Naive thymus-derived CD8-positive, alpha-beta T cell (primary cell): Measurements from ENCODE around the gene FMNL1. TPM values are rescaled to one million over a fixed set of nuclear protein-coding genes. Genes with fewer than 3 reads are reported as not detected.

Source experiments
- ATAC-seq, 2 donors: fragments of 150-1000 bp; cut with Tn5 transposase in 1 of 2; sonication (Bioruptor Pico), chemical (Tn5 transposase) in 1 of 2; 1 replicate in 1 of 2; 2 replicates in 1 of 2; pipeline ENCODE4 v1.10.0; 2021; ENCODE audit warnings: mild to moderate bottlenecking in 2 of 2, moderate library complexity in 2 of 2
- POLR2A ChIA-PET: fragments of 350-600 bp; sonication (Branson Sonifier 250); formaldehyde crosslinking; loops from one replicate; lab custom pipeline; 2021; ENCODE audit warnings: antibody characterized with exemption; lab: Charles Lee
- DNase-seq, 10 donors: peaks; one replicate each; pipeline versions ENCODE4 v3.0.0 to v3.0.0-alpha.2; 2020 to 2022
- H3K27ac Mint-ChIP-seq, 10 donors: one replicate each; pipeline ENCODE4 v1.8.0; 2020 to 2022; ENCODE audit warnings: mild to moderate bottlenecking in 10 of 10, mixed read lengths in 10 of 10, moderate library complexity in 4 of 10, inconsistent platforms in 1 of 10
- H3K27me3 Mint-ChIP-seq, 5 donors: one replicate each; pipeline ENCODE4 v1.8.0; 2021 to 2022; ENCODE audit warnings: mixed read lengths in 5 of 5
- H3K36me3 Mint-ChIP-seq, 3 donors: one replicate each; pipeline ENCODE4 v1.8.0; 2020 to 2022; ENCODE audit warnings: mixed read lengths in 3 of 3, mild to moderate bottlenecking in 2 of 3, inconsistent platforms in 1 of 3
- H3K4me1 Mint-ChIP-seq, 4 donors: one replicate each; pipeline ENCODE4 v1.8.0; 2021 to 2022; ENCODE audit warnings: mixed read lengths in 4 of 4
- H3K4me3 Mint-ChIP-seq, 10 donors: one replicate each; pipeline ENCODE4 v1.8.0; 2020 to 2022; ENCODE audit warnings: mild to moderate bottlenecking in 10 of 10, mixed read lengths in 10 of 10, moderate library complexity in 6 of 10, inconsistent platforms in 1 of 10
- H3K9me3 Mint-ChIP-seq, 9 donors: one replicate each; pipeline ENCODE4 v1.8.0; 2020 to 2022; ENCODE audit warnings: mixed read lengths in 9 of 9, mild to moderate bottlenecking in 3 of 9, inconsistent platforms in 1 of 9, moderate library complexity in 1 of 9
- polyA plus RNA-seq, 3 donors: library from polyadenylated mRNA; unstranded; fragments of 300-500 nt; fragmentation: Illumina TruSeq; gene quantifications; one replicate each; pipeline ENCODE4 v1.2.3, GENCODE V29; 2021
- total RNA-seq, 8 experiments: library from RNA in 2 of 8; stranded (reverse) in 2 of 8; gene quantifications; one replicate each; pipeline ENCODE4 v1.2.3 and lab custom pipeline; 2021 to 2026

Gene FMNL1
- total and polyA plus RNA-seq, 5 experiments from 2014 or later: 18.0 to 394 (median 35.5) TPM

GRCh38 chr17:45230410-45230786, 8.7 kb downstream of the FMNL1 start:
- Mint-ChIP-seq H3K4me1 (peaks cover 60 to 97% (median 92%) of the 10 kb centered on the region in 4 donors), H3K4me3 (peak overlapping the region; percentile 59 to 100 (median 98)), H3K9me3 (no peaks in the 10 kb centered on the region), H3K27ac (peak overlapping the region; percentile 98 to 100 (median 100)), H3K27me3 (no peaks in the 10 kb centered on the region), H3K36me3 (peaks cover 0 to 25% (median 3%) of the 10 kb centered on the region in 3 donors)
- no peak for DNase-seq
- no peak for ATAC-seq
- POLR2A ChIA-PET: interaction anchor here (0.9 to 47.5 kb wide), 7 partner anchors 1 to 87 kb away, joined by 3 to 1514 read pairs (median 22); partner anchors contain the start of genes FMNL1, HEXIM1, HEXIM2 and MAP3K14

DNA sequence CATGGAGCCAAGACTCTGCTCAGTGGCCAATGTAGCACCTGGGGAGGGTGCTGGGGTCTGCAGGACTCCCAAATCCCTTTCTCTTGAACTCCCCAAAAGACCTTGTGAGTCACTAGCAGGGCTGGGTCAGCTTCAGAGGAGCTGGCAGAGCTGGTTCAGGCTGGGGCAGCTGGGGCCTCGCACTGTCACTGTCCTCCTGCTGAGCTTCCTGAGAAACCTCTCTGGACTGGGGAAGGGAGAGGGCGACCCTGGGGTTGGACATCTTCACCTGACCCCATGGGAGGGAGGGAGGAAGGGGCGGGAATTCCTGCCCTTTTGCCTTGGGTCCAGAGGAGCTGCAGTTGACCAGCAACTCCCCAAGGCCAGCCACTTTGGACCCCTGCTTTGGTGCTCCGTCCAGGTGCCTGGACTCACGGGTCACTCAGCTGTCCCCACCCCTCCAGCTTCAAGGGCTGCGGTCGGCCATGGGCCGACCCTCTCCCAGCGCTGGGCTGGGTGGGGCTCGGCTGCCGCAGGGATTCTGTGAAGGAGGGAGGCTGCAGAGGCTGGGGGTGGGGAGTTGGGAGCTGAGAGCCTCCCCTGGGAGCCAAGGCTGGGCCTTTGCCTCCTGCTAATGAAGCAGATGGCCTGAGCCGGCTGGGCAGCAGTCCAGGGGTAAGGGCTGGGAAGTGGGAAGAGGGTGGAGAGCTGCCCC, 9.2 kb downstream of the FMNL1 start:
- H3K27ac Mint-ChIP-seq: peak overlapping the region; percentile 98 to 100 (median 100)
- peaks cover 57 to 97% (median 94%) of the 10 kb centered on the region in 4 donors for H3K4me1 Mint-ChIP-seq
- ATAC-seq (no peak), DNase-seq (no peak)
- H3K27me3 Mint-ChIP-seq: no peaks in the 10 kb centered on the region
- H3K36me3 Mint-ChIP-seq: peaks cover 0 to 29% (median 6%) of the 10 kb centered on the region in 3 donors
- peak overlapping the region in 7 of 10 donors; percentile 62 to 100 (median 98) for H3K4me3 Mint-ChIP-seq
- H3K9me3 Mint-ChIP-seq: no peaks in the 10 kb centered on the region
- POLR2A ChIA-PET: interaction anchor here (0.8 to 47.5 kb wide), 8 partner anchors 0 to 86 kb away, joined by 3 to 1514 read pairs (median 10); partner anchors contain the start of genes FMNL1, HEXIM1, HEXIM2 and MAP3K14

DNA sequence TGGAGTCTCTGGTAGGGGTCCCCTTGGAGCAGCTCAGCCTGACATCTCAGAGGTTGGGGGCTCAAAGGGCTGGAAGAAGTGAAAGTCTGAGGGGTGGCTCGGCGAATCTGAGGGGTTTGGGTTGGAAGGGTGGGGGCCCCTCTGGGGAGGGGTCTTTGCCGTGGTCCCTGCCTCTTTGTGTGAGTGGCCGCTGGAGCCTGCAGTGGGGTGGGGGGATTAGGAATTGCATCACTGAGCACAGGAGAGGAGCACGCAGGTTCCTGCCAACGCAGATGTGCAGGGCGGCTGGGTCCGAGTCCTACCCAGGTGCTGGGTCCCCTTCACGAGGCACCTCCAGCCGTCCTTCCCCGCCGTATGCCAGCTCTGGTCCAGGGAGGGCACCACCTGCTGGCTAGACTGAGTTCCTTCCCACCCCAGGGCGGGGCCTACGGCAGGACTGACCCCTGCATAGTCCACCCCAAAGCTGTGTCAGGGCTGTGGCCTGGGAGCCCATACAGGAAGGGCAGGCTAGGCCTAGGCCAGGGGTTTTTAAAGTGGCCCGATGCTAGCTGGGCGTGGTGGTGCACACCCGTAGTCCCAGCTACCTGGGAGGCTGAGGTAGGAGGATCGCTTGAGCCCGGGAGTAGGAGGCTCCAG, 9.9 kb downstream of the FMNL1 start:
- no peak for ATAC-seq
- DNase-seq: peak in 2 of 10 donors; percentile 26 to 76
- Mint-ChIP-seq H3K27ac (peak overlapping the region; percentile 42 to 100 (median 100)), H3K27me3 (no peaks in the 10 kb centered on the region), H3K9me3 (no peaks in the 10 kb centered on the region), H3K4me1 (peaks cover 51 to 92% (median 91%) of the 10 kb centered on the region in 4 donors), H3K4me3 (peak overlapping the region in 7 of 10 donors; percentile 15 to 96 (median 23)), H3K36me3 (peaks cover 0 to 32% (median 6%) of the 10 kb centered on the region in 3 donors)
- POLR2A ChIA-PET: interaction anchor here (0.6 to 47.5 kb wide), 8 partner anchors 0 to 161 kb away, joined by 3 to 1514 read pairs (median 10); partner anchors contain the start of genes FMNL1, HEXIM1, HEXIM2 and MAP3K14

GRCh38 chr17:45232514-45233422, 11.1 kb downstream of the FMNL1 start:
- H3K4me3 Mint-ChIP-seq: peak overlapping the region in 8 of 10 donors; percentile 24 to 96 (median 35)
- POLR2A ChIA-PET: interaction anchor here (1.5 to 47.5 kb wide), 5 partner anchors 1 to 84 kb away, joined by 5 to 1514 read pairs (median 15); partner anchors contain the start of genes FMNL1, HEXIM1, HEXIM2 and MAP3K14
- no peaks in the 10 kb centered on the region for H3K9me3 Mint-ChIP-seq
- DNase-seq: no peak
- no peak for ATAC-seq
- H3K36me3 Mint-ChIP-seq: peaks cover 0 to 43% (median 9%) of the 10 kb centered on the region in 3 donors
- H3K27ac Mint-ChIP-seq: peak overlapping the region; percentile 42 to 100 (median 100)
- no peaks in the 10 kb centered on the region for H3K27me3 Mint-ChIP-seq
- H3K4me1 Mint-ChIP-seq: peaks cover 50 to 85% (median 82%) of the 10 kb centered on the region in 4 donors

DNA sequence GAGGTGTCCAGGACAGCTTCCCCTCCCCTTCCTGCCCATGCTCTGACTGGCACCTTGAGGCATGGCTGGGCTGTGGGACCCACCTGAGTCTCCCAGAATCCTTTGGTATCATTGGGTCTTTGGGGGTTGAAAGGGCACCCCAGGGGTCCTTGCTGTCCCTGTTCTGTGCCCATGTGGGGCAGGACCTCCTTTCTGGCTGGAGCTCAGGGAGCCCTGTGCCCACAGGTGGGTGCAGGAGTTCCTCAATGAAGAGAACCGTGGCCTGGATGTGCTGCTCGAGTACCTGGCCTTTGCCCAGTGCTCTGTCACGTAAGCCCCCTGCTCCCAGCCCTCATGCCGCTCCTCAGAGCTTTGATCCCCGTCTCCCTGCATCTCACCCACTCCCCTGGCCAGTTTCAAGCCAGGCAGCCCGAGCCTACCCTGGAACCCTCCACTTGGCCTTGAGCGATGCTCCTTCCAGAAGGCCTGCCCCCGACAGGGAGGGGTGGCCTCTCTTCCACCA, 11.8 kb downstream of the FMNL1 start:
- POLR2A ChIA-PET: interaction anchor here (36.4 to 47.5 kb wide), 2 partner anchors 2 to 15 kb away, joined by 1514 read pairs; partner anchors contain the start of genes FMNL1 and SPATA32
- ATAC-seq: no peak
- Mint-ChIP-seq H3K27me3 (no peaks in the 10 kb centered on the region), H3K4me3 (peak overlapping the region in 3 of 10 donors; percentile 0 to 44 (median 31)), H3K9me3 (no peaks in the 10 kb centered on the region), H3K27ac (peak overlapping the region; percentile 82 to 100 (median 96)), H3K4me1 (peaks cover 51 to 85% (median 80%) of the 10 kb centered on the region in 4 donors), H3K36me3 (peaks cover 0 to 50% (median 16%) of the 10 kb centered on the region in 3 donors)
- DNase-seq: no peak

- DNase-seq (peak in 8 of 10 donors; percentile 46 to 76 (median 54)), ATAC-seq (peak; percentile 79 to 83)
- peaks cover 47 to 84% (median 73%) of the 10 kb centered on the region in 4 donors for H3K4me1 Mint-ChIP-seq
- peaks cover 5 to 64% (median 21%) of the 10 kb centered on the region in 3 donors for H3K36me3 Mint-ChIP-seq
- peak overlapping the region; percentile 80 to 100 (median 90) for H3K27ac Mint-ChIP-seq
- H3K9me3 Mint-ChIP-seq: no peaks in the 10 kb centered on the region
- peak overlapping the region in 7 of 10 donors; percentile 15 to 61 (median 52) for H3K4me3 Mint-ChIP-seq
- no peaks in the 10 kb centered on the region for H3K27me3 Mint-ChIP-seq
- POLR2A ChIA-PET: interaction anchor here (0.6 to 47.5 kb wide), 9 partner anchors 3 to 218 kb away, joined by 3 to 1514 read pairs (median 5); partner anchors contain the start of genes FMNL1, HEXIM1, HEXIM2 and SPATA32
Observed at GRCh38 chr17:45234641-45235415, 13.1 kb downstream of the FMNL1 start.

DNA sequence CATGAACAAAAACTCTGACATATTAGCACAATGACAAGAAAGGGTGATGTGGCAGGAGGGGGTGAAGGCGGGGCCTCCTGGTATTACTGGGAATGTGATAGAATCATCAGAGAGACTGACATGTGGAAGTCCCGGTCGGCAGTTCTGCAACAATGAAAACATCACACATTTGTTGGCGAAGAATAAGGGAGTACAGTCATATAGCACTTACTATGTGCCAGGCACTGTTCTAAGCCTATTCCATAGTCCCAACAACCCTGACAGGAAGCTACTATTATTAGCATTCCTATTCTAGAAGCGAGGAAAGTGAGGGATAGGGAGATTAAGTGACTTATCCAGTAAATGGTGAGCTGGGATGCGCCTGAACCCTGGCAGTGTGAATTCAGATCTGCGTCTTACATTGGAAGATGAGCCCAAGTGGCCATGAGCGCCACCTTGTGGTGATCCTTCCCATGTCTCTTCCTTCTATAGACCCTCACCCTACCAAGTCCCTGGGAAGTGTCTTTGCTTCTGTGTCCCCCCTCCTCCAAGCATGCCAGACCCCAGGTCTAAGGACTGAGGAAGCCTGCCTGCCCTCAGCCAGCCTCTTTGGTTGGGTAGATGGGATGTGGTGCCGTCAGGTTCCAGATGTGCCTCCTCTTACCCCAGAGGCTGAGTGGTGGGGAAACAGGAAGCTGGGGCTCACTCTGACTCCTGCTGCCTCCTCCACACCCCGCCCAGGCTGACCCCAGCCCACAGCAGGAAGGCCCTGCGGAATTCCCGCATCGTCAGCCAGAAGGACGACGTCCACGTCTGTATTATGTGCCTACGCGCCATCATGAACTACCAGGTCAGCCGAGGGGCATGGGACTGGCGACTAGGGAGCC, 14.0 kb downstream of the FMNL1 start:
- peak; percentile 60 to 87 (median 76) for DNase-seq
- POLR2A ChIA-PET: interaction anchor here (0.6 to 47.5 kb wide), 7 partner anchors 4 to 218 kb away, joined by 3 to 1514 read pairs (median 5); partner anchors contain the start of genes FMNL1, HEXIM1, HEXIM2 and SPATA32
- H3K9me3 Mint-ChIP-seq: no peaks in the 10 kb centered on the region
- H3K36me3 Mint-ChIP-seq: peaks cover 5 to 71% (median 21%) of the 10 kb centered on the region in 3 donors
- no peaks in the 10 kb centered on the region for H3K27me3 Mint-ChIP-seq
- peak overlapping the region in 5 of 10 donors; percentile 15 to 52 (median 35) for H3K4me3 Mint-ChIP-seq
- H3K27ac Mint-ChIP-seq: peak overlapping the region; percentile 80 to 100 (median 90)
- H3K4me1 Mint-ChIP-seq: peaks cover 43 to 78% (median 66%) of the 10 kb centered on the region in 4 donors
- peak; percentile 68 for ATAC-seq

DNA sequence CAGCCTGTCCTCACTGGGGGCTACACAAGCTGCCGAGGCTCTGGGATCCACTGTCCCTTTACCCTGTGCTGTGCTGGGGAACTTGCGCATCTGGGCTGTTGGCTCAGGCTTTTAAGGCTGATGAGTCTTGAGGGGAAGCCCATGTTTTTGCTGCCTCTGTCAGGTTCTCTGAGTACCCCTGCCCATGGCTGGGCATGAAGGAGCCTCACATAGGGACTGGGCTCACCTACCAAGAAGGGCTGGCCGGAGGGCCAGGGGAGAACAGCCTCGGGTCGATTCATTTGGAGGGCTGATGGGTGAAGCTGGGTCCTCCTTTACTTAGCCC, 14.6 kb downstream of the FMNL1 start:
- ATAC-seq (no peak), DNase-seq (no peak)
- Mint-ChIP-seq H3K4me1 (peaks cover 41 to 72% (median 61%) of the 10 kb centered on the region in 4 donors), H3K27ac (peak overlapping the region in 7 of 10 donors; percentile 53 to 100 (median 100)), H3K4me3 (no peak overlapping the region), H3K27me3 (no peaks in the 10 kb centered on the region), H3K9me3 (no peaks in the 10 kb centered on the region), H3K36me3 (peaks cover 5 to 77% (median 21%) of the 10 kb centered on the region in 3 donors)
- POLR2A ChIA-PET: interaction anchor here (1.5 to 47.5 kb wide), 4 partner anchors 5 to 87 kb away, joined by 3 to 1514 read pairs (median 760); partner anchors contain the start of genes FMNL1, HEXIM1 and SPATA32

- peaks cover 5 to 76% (median 21%) of the 10 kb centered on the region in 3 donors for H3K36me3 Mint-ChIP-seq
- no peaks in the 10 kb centered on the region for H3K9me3 Mint-ChIP-seq
- DNase-seq (no peak), ATAC-seq (no peak)
- H3K4me1 Mint-ChIP-seq: peaks cover 28 to 62% (median 48%) of the 10 kb centered on the region in 4 donors
- H3K27me3 Mint-ChIP-seq: no peaks in the 10 kb centered on the region
- peak overlapping the region; percentile 72 to 94 (median 84) for H3K27ac Mint-ChIP-seq
- H3K4me3 Mint-ChIP-seq: no peak overlapping the region
- POLR2A ChIA-PET: interaction anchor here (36.4 to 47.5 kb wide), 2 partner anchors 6 to 11 kb away, joined by 1514 read pairs; partner anchors contain the start of genes FMNL1 and SPATA32
Observed at GRCh38 chr17:45237686-45238085, 16.0 kb downstream of the FMNL1 start.
